HCT116 (cell line): ENCODE measurements around the gene BEX3. TPM values are rescaled to one million over a fixed set of nuclear protein-coding genes. Genes with fewer than 3 reads are reported as not detected.

Experiments used
- ATAC-seq: fragments of 200-7000 bp; cut with Tn5 transposase; 2 replicates; pipeline ENCODE4 v1.9.1; 2020; ENCODE audit warnings: mild to moderate bottlenecking, moderate library complexity
- BruUV-seq: library from RNA; stranded (reverse); fragments of 400-500 nt; replicated peaks from 2 replicates; lab custom pipeline; 2021; lab: Mats Ljungman, UMichigan
- CTCF ChIA-PET: fragments of 300-600 bp; sonication (Branson Sonifier 250); formaldehyde crosslinking; loops from one replicate; lab custom pipeline; 2021; ENCODE audit warnings: antibody characterized with exemption; lab: Charles Lee
- POLR2A ChIA-PET: fragments of 300-600, 350-600 bp; sonication (Branson Sonifier 250); formaldehyde crosslinking; loops from one replicate; lab custom pipeline; 2021; ENCODE audit warnings: antibody characterized with exemption; lab: Charles Lee
- RAD21 ChIA-PET, 2 experiments: fragments of 300-600 bp; sonication (Branson Sonifier 250); formaldehyde crosslinking; loops; one replicate each; lab custom pipeline; 2023; ENCODE audit warnings: low total read pairs in 2 of 2; ENCODE audit not compliant: uncharacterized antibody in 2 of 2, unreplicated experiment in 2 of 2, low non-redundant PET in 1 of 2; lab: Charles Lee
- DNase-seq: peaks from one replicate; pipeline ENCODE4 v3.0.0-alpha.2; 2010; ENCODE audit warnings: low read depth, low spot score
- H2AFZ ChIP-seq: fragments of 200-600 bp; shearing (Covaris generic), sonication (generic); 2 replicates; pipeline ENCODE4 v1.6.1; 2017; ENCODE audit warnings: low read depth, mixed run types, mixed read lengths, antibody characterized with exemption, low read length; ENCODE audit not compliant: poor library complexity, severe bottlenecking
- H3K27ac ChIP-seq: 2 replicates; pipeline ENCODE4 v1.5.1; 2012; ENCODE audit warnings: low read depth, low read length
- H3K27me3 ChIP-seq: fragments of 200-600 bp; sonication (generic); 2 replicates; pipeline ENCODE4 v1.6.1; 2016; ENCODE audit warnings: mixed run types, low read length, mixed read lengths; ENCODE audit not compliant: insufficient read depth
- H3K36me3 ChIP-seq, 2 experiments: fragments of 200-500 bp in 1 of 2; fragments of 200-600 bp in 1 of 2; sonication (Bioruptor generic) in 1 of 2; sonication (generic) in 1 of 2; 2 replicates each; pipeline versions ENCODE4 v1.5.1 to v1.6.1; 2014 to 2016; ENCODE audit warnings: low read length in 2 of 2, inconsistent platforms in 1 of 2, mixed read lengths in 1 of 2, mixed run types in 1 of 2; ENCODE audit not compliant: insufficient read depth in 2 of 2, control insufficient read depth in 1 of 2
- H3K4me1 ChIP-seq, 2 experiments: fragments of 200-600 bp in 1 of 2; sonication (generic) in 1 of 2; 2 replicates each; pipeline versions ENCODE4 v1.5.1 to v1.6.1; 2012 to 2017; ENCODE audit warnings: low read length in 2 of 2, inconsistent platforms in 1 of 2, mild to moderate bottlenecking in 1 of 2, mixed read lengths in 1 of 2, mixed run types in 1 of 2, moderate library complexity in 1 of 2; ENCODE audit not compliant: insufficient read depth in 2 of 2, control insufficient read depth in 1 of 2
- H3K4me2 ChIP-seq: fragments of 200-600 bp; sonication (generic); 2 replicates; pipeline ENCODE4 v1.6.1; 2017; ENCODE audit warnings: mixed run types, low read length, mixed read lengths
- H3K4me3 ChIP-seq, 2 experiments: fragments of 200-600 bp in 1 of 2; sonication (generic) in 1 of 2; replicated peaks in 1 of 2; 2 replicates each; pipeline ENCODE4 v1.5.1; 2011 to 2016; ENCODE audit warnings: low read length in 2 of 2, control low read depth in 1 of 2, low read depth in 1 of 2, mild to moderate bottlenecking in 1 of 2, mixed read lengths in 1 of 2, mixed run types in 1 of 2
- H3K79me2 ChIP-seq: fragments of 200-600 bp; sonication (generic); 2 replicates; pipeline ENCODE4 v1.6.1; 2017; ENCODE audit warnings: mild to moderate bottlenecking, mixed run types, low read length, moderate library complexity, mixed read lengths; ENCODE audit not compliant: insufficient read depth
- H3K9ac ChIP-seq: fragments of 200-600 bp; sonication (generic); 2 replicates; pipeline ENCODE4 v1.6.1; 2016; ENCODE audit warnings: low read length, mixed read lengths
- H3K9me2 ChIP-seq: fragments of 200-600 bp; sonication (generic), shearing (Covaris generic); 2 replicates; pipeline ENCODE4 v1.6.1; 2017; ENCODE audit warnings: mixed run types, mild to moderate bottlenecking, moderate library complexity; ENCODE audit not compliant: insufficient read depth
- H3K9me3 ChIP-seq, 2 experiments: fragments of 200-500 bp in 1 of 2; fragments of 200-600 bp in 1 of 2; sonication (Bioruptor generic) in 1 of 2; sonication (generic) in 1 of 2; 2 replicates each; pipeline ENCODE4 v1.6.1; 2014 to 2017; ENCODE audit warnings: low read length in 2 of 2, mixed read lengths in 2 of 2, inconsistent platforms in 1 of 2, low read depth in 1 of 2, mild to moderate bottlenecking in 1 of 2, mixed run types in 1 of 2, moderate library complexity in 1 of 2; ENCODE audit not compliant: control insufficient read depth in 1 of 2, insufficient read depth in 1 of 2
- H4K20me1 ChIP-seq: fragments of 200-600 bp; sonication (generic), shearing (Covaris generic); 2 replicates; pipeline ENCODE4 v1.6.1; 2017; ENCODE audit warnings: mixed run types, mild to moderate bottlenecking, moderate library complexity; ENCODE audit not compliant: insufficient read depth
- CBX3 ChIP-seq: IDR thresholded peaks from 2 replicates; pipeline ENCODE4 v1.6.1; 2012; ENCODE audit warnings: low read depth
- EGR1 ChIP-seq: IDR thresholded peaks from 2 replicates; pipeline ENCODE4 v1.6.1; 2012; ENCODE audit warnings: low read depth
- EZH2phosphoT487 ChIP-seq: fragments of 200-600 bp; IDR thresholded peaks from 2 replicates; pipeline ENCODE4 v1.6.1; 2018; ENCODE audit warnings: antibody characterized with exemption, borderline replicate concordance
- MAX ChIP-seq: IDR thresholded peaks from 2 replicates; pipeline ENCODE4 v1.6.1; 2012
- POLR2A ChIP-seq: IDR thresholded peaks from 2 replicates; pipeline ENCODE4 v1.7.0; 2011; ENCODE audit warnings: borderline replicate concordance; ENCODE audit not compliant: insufficient read depth, insufficient read length; ENCODE audit errors: extremely low read depth
- POLR2AphosphoS5 ChIP-seq: IDR thresholded peaks from 2 replicates; pipeline ENCODE4 v1.6.1; 2011; ENCODE audit warnings: mild to moderate bottlenecking, low read depth, low read length, moderate library complexity
- RAD21 ChIP-seq: IDR thresholded peaks from 2 replicates; pipeline ENCODE4 v1.6.1; 2012; ENCODE audit warnings: low read depth, mild to moderate bottlenecking
- SRF ChIP-seq: IDR thresholded peaks from 2 replicates; pipeline ENCODE4 v1.6.1; 2012; ENCODE audit warnings: low read depth
- TCF7L2 ChIP-seq: IDR thresholded peaks from 2 replicates; pipeline ENCODE4 v1.7.0; 2011; ENCODE audit warnings: borderline replicate concordance, inconsistent platforms; ENCODE audit not compliant: insufficient read depth, insufficient read length; ENCODE audit errors: extremely low read depth
- YY1 ChIP-seq: IDR thresholded peaks from 2 replicates; pipeline ENCODE4 v1.6.1; 2011; ENCODE audit warnings: low read length, low read depth, moderate library complexity, mild to moderate bottlenecking; ENCODE audit not compliant: insufficient replicate concordance; ENCODE audit errors: extremely low read depth
- ZFX ChIP-seq: fragments of 450-650 bp; IDR thresholded peaks from 2 replicates; pipeline ENCODE4 v1.6.1; 2017
- intact Hi-C: fragments of 100-400 bp; cut with micrococcal nuclease; formaldehyde crosslinking; loops from 2 replicates; pipeline ENCODE4 v1.10.0; 2022
- total RNA-seq: library from RNA; stranded (reverse); gene quantifications from one replicate; pipeline ENCODE4 v1.2.1, GENCODE V29; 2021; ENCODE audit not compliant: unreplicated experiment
- TF ChIP-seq, protein P1 (sequence below), 3 experiments: fragments of 200-600 bp in 1 of 3; sonication (generic) in 1 of 3; IDR thresholded peaks in 2 of 3; conservative IDR thresholded peaks in 1 of 3; 2 replicates each; pipeline ENCODE4 v1.5.1; 2012 to 2017; ENCODE audit warnings: low read depth in 2 of 3, low read length in 2 of 3, antibody characterized with exemption in 1 of 3, borderline replicate concordance in 1 of 3, control low read depth in 1 of 3, mild to moderate bottlenecking in 1 of 3, mixed read lengths in 1 of 3, mixed run types in 1 of 3, moderate library complexity in 1 of 3; ENCODE audit not compliant: insufficient read depth in 1 of 3
- TF ChIP-seq, protein P2 (sequence below): IDR thresholded peaks from 2 replicates; pipeline ENCODE4 v1.6.1; 2012

BEX3 gene
- total RNA-seq, 1 experiment from 2014 or later = 86.2 TPM

DNA sequence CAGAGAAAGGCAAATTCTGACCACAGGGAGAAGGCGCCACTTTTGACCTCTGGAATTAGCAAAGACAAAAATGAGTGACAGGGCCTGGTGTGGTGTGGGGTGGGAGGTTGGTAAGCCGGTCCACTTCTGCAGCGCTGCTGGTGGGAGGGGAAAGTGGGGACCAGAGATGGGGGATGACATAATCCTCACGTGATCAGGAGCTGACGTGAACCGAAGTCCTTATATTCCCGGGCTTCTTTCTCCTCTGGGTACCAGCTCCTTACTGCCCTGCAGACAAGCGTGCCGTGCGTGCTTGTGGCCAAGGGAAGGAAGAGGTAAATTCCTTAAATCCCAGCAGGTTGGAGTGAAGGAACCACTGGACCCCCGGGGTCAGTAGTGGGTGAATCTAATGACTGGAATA is 46.3 kb upstream of the BEX3 start, which contains the start of gene TCEAL7:
Gene TCEAL7, plus strand, starts transcription at position 249 of the 400 bp plus-strand sequence. CDS start 1,165 bp downstream, outside the sequence.
- no peak within 1 kb of the TSS for H3K4me2 ChIP-seq
- no peak within 1 kb of the TSS for H3K27ac ChIP-seq
- RAD21 ChIA-PET = no interaction called here
- no peaks in the 10 kb centered on the region for H3K27me3 ChIP-seq
- H3K9me3 ChIP-seq = no peaks in the 10 kb centered on the region
- POLR2A ChIA-PET = no interaction called here
- ATAC-seq (no peak), DNase-seq (no peak)
- H2AFZ ChIP-seq = no peak within 1 kb of the TSS
- no peaks in the 10 kb centered on the region for H4K20me1 ChIP-seq
- intact Hi-C loops = no loop called here
- H3K36me3 ChIP-seq = no peaks in the 10 kb centered on the region
- BruUV-seq = no TSS peak
- no peak for TF ChIP-seq ZFX
- no peak for TF ChIP-seq EZH2phosphoT487
- no peak for TF ChIP-seq EGR1
- TF ChIP-seq POLR2AphosphoS5 = no peak
- no peak for TF ChIP-seq RAD21
- no peak for TF ChIP-seq CBX3
- TF ChIP-seq, protein P1, sequence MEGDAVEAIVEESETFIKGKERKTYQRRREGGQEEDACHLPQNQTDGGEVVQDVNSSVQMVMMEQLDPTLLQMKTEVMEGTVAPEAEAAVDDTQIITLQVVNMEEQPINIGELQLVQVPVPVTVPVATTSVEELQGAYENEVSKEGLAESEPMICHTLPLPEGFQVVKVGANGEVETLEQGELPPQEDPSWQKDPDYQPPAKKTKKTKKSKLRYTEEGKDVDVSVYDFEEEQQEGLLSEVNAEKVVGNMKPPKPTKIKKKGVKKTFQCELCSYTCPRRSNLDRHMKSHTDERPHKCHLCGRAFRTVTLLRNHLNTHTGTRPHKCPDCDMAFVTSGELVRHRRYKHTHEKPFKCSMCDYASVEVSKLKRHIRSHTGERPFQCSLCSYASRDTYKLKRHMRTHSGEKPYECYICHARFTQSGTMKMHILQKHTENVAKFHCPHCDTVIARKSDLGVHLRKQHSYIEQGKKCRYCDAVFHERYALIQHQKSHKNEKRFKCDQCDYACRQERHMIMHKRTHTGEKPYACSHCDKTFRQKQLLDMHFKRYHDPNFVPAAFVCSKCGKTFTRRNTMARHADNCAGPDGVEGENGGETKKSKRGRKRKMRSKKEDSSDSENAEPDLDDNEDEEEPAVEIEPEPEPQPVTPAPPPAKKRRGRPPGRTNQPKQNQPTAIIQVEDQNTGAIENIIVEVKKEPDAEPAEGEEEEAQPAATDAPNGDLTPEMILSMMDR (IDR thresholded peaks at IDR 0.05 in 2 of 3, conservative IDR thresholded peaks at IDR 0.05 in 1 of 3; ENCODE audit: borderline replicate concordance in 1 of 3, insufficient read depth in 1 of 3, low read depth in 2 of 3, low read length in 2 of 3) = no peak
- TF ChIP-seq SRF = no peak
- CTCF ChIA-PET = no interaction called here
- H3K9ac ChIP-seq = no peak within 1 kb of the TSS
- no peaks in the 10 kb centered on the region for H3K79me2 ChIP-seq
- no peaks in the 10 kb centered on the region for H3K9me2 ChIP-seq
- H3K4me3 ChIP-seq = no peak within 1 kb of the TSS
- H3K4me1 ChIP-seq = no peaks in the 10 kb centered on the region

- TF ChIP-seq EZH2phosphoT487 (no peak), TCF7L2 (no peak), MAX (no peak), YY1 (no peak), POLR2A (no peak)
- TF ChIP-seq, protein P2, sequence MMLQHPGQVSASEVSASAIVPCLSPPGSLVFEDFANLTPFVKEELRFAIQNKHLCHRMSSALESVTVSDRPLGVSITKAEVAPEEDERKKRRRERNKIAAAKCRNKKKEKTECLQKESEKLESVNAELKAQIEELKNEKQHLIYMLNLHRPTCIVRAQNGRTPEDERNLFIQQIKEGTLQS = no peak
- no peak for DNase-seq
- CTCF ChIA-PET = no interaction called here
- H3K27me3 ChIP-seq = no peaks in the 10 kb centered on the region
- POLR2A ChIA-PET = no interaction called here
- H3K9me2 ChIP-seq = no peaks in the 10 kb centered on the region
- H3K4me2 ChIP-seq = no peak overlapping the region
- no peaks in the 10 kb centered on the region for H4K20me1 ChIP-seq
- H3K9me3 ChIP-seq = no peaks in the 10 kb centered on the region
- no peak for ATAC-seq
- H3K9ac ChIP-seq = no peak overlapping the region
- no peak overlapping the region for H3K4me3 ChIP-seq
- RAD21 ChIA-PET = no interaction called here
- no peak overlapping the region for H3K27ac ChIP-seq
- intact Hi-C loops = no loop called here
- H2AFZ ChIP-seq = no peak overlapping the region
- no peaks in the 10 kb centered on the region for H3K79me2 ChIP-seq
- no peaks in the 10 kb centered on the region for H3K36me3 ChIP-seq
- BruUV-seq = no TSS peak
- no peaks in the 10 kb centered on the region for H3K4me1 ChIP-seq
Measured at GRCh38 chrX:103330681-103331288, 45.6 kb upstream of the BEX3 start.
